GM13976 (cell line): ENCODE results near the gene CDC14A.

ENCODE experiments used
- DNase-seq: peaks from one replicate; pipeline ENCODE4 v3.0.0; 2012; ENCODE audit warnings: low spot score
- in situ Hi-C: fragments of 300-500 bp; cut with MboI; formaldehyde crosslinking; loops from one replicate; pipeline ENCODE4 v1.12.0; 2022; ENCODE audit warnings: low sequenced_read_pairs, mixed read lengths, inconsistent platforms; ENCODE audit not compliant: unreplicated experiment
- TF ChIP-seq, protein P1 (sequence below): IDR thresholded peaks from 2 replicates; pipeline ENCODE4 v1.5.1; 2012; ENCODE audit warnings: borderline replicate concordance, mild to moderate bottlenecking; ENCODE audit not compliant: insufficient read depth; ENCODE audit errors: extremely low read depth, missing control alignments, control extremely low read depth

Gene CDC14A

DNA sequence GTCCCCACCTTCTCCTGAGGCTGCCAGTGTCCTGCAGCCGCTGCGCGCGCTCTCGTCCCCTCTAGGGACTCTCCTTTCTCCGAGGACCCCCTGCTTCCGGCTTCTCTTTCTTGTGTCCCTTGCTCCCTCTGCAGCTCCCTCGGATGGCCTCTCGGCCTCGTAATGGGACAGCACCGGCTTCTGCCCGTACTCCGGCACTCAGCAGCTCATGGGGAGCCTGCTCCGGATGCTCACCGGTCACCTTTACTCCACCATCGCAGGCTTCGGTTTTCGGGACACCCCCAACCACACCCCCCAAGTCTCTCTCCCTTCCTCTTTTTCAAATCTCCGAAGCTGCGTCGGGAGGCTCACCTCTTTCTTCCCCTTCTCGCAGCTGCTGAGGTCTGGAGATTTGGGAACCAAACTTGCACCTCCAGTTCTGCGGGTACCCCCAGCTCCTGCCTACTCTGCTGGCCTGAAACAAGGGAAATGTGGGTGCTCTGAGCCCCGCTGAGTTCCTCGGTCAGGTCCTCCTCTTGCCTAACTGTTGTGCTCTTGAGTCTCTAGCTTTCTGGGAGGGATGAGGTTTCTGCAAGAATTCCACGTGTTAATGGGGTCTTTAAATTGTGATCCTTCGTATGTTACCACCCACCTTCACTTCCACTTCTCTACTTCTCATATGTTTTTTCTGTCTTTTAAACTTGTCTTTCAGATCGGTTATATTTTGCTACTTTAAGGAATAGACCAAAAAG, 930 bp downstream of the CDC14A start:
- in situ Hi-C loops = no loop called here
- DNase-seq = peak; percentile 71
- TF ChIP-seq, protein P1, sequence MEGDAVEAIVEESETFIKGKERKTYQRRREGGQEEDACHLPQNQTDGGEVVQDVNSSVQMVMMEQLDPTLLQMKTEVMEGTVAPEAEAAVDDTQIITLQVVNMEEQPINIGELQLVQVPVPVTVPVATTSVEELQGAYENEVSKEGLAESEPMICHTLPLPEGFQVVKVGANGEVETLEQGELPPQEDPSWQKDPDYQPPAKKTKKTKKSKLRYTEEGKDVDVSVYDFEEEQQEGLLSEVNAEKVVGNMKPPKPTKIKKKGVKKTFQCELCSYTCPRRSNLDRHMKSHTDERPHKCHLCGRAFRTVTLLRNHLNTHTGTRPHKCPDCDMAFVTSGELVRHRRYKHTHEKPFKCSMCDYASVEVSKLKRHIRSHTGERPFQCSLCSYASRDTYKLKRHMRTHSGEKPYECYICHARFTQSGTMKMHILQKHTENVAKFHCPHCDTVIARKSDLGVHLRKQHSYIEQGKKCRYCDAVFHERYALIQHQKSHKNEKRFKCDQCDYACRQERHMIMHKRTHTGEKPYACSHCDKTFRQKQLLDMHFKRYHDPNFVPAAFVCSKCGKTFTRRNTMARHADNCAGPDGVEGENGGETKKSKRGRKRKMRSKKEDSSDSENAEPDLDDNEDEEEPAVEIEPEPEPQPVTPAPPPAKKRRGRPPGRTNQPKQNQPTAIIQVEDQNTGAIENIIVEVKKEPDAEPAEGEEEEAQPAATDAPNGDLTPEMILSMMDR = no peak

DNA sequence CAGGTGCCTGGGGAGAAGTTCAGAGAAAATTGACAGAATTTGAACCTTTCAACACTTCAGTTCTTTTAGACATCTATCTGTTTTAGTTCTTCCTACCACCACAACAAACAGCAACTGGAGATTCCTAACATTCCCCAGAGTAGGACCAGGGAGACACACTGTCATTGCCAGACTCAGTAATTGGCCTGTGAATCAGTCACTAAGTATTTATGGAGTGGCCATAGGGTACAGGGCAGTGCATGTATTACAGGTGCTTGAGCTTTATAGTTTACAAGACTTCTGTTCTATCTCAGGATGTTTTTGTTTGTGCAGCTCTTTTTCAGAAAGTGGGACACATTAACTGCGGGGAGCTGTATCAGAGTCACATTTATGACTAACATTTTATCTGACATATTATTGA, 1.7 kb downstream of the CDC14A start:
- in situ Hi-C loops = no loop called here
- TF ChIP-seq, protein P1 = no peak
- no peak for DNase-seq

DNA sequence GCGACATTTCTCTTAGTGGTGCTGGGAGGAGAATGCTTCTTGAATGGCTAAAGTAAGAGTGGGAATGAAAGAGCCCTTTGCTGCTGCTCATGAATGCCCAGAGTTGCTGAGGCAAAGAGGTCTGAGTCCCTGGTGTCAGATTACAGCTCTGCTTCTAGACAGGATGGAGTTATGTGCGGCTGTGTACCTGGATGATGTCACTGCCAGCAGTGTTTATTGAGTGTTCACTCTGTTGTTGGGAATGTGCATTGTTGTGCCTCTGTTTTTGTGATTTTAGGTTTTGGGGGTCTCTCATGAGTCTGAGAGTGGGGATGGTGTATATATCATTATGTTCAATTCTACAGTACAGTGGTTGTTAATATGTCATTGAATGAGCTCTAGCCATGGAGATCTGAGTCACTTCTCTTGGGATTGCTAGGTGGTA, 2.7 kb downstream of the CDC14A start:
- in situ Hi-C loops = no loop called here
- DNase-seq = no peak
- TF ChIP-seq, protein P1 = no peak

DNA sequence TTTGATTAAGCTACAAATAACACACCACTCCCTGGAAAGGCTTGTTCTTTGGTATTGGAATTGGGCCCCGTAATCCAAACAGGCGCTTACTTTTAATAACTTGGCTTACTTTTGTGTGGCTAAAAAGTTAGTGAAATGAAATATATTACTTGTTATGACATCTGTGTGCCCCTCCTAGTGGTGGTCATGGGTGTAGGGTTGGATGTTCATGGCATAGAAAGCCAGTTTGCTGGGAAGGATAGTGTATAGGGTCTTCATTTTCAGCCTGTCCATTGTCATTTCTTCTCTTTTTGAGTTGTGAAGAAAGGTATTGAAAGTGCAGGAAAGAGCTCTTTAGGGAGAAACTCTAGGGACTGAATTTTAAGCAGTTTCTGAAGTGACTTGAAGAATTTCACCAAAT, 5.9 kb downstream of the CDC14A start:
- TF ChIP-seq, protein P1 = no peak
- no peak for DNase-seq
- in situ Hi-C loops = no loop called here

DNA sequence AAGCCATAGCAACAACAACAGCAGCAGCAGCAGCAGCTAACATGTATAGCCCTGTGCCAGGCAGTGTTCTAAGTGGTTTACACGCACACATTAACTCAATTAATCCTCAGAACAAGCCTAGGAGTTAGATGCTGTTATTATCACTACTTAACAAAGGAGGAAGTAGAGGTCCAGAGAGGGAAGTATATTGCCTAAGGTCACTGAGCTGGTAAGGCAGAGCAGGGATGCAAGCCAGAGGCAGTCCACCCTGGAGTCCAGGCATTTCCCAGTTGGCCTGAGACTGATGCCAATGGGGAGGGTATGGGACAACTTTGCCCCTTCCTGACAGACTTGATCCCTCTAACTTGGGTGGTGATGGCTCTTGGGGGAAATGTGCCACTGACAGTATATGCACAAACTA, 6.8 kb downstream of the CDC14A start:
- TF ChIP-seq, protein P1 = no peak
- no peak for DNase-seq
- in situ Hi-C loops = no loop called here

DNA sequence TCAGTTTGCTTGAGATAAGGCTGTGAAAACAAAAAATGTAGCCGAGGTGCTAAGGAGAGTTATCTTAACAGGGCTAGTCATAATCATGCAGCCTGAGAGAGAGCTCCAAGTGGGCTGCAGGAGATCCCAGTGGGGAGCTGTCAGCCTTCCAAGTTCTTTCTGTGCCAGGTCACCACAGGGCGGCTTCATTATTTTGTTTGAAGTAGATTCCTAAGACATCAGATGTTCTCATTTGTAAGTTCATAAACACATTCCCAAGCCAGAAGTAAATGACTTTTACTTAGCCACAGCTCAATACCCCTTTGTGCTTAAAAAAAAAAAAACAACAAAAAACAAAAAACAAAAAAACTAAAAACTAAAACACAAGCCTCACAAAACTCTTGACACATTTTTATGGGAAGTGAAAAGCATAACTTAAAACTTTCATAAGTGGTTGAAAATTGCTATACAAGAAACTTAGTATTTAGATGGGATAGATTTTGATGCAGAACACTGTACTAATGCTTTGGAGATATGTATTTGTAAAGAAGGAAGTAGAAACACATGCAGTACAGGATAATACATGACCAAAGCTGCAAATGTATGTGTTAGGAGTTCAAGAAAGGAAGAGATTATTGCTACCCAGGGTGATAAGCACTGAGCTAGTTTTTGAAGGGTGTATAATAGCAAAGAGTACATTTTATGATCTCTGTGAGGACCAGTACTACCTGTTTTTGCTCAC, 8.6 kb downstream of the CDC14A start:
- TF ChIP-seq, protein P1 = no peak
- DNase-seq = no peak
- in situ Hi-C loops = no loop called here
